ENCODE measurements around the gene ZNF77.
"Not testable (repeated sequence)": the region's sequence is repeated elsewhere in the genome, so short reads cannot be mapped to it uniquely, and the experiment has no call there.

Gene ZNF77

GRCh38 chr19:2942928-2943640 lies 1.7 kb downstream of the ZNF77 start:
- no peak for DNase-seq (ENCODE audit: low spot score)
- no peak for ATAC-seq (ENCODE audit: low read depth)
- Histone ChIP-seq H3K27me3 (ENCODE audit: insufficient read depth, poor library complexity, severe bottlenecking) (no peaks in the 10 kb centered on the region), H3K36me3 (ENCODE audit: low read depth) (peaks cover under 1% of the 10 kb centered on the region; the same call in 1 of the 2 replicates), H3K4me3 (ENCODE audit: severe bottlenecking) (no peak overlapping the region), H3K27ac (ENCODE audit: poor library complexity, severe bottlenecking) (no peak overlapping the region), H3K9me3 (ENCODE audit: severe bottlenecking) (no peaks in the 10 kb centered on the region), H3K4me1 (ENCODE audit: insufficient read depth, poor library complexity, severe bottlenecking) (no peaks in the 10 kb centered on the region)
- no peak for TF ChIP-seq CTCF (IDR thresholded peaks at IDR 0.05; ENCODE audit: poor library complexity, severe bottlenecking)

- not testable (repeated sequence) for DNase-seq (ENCODE audit: low spot score); H3K4me3 ChIP-seq (ENCODE audit: severe bottlenecking); ATAC-seq (ENCODE audit: low read depth); H3K4me1 ChIP-seq (ENCODE audit: insufficient read depth, poor library complexity, severe bottlenecking); H3K27me3 ChIP-seq (ENCODE audit: insufficient read depth, poor library complexity, severe bottlenecking); H3K27ac ChIP-seq (ENCODE audit: poor library complexity, severe bottlenecking)
- H3K9me3 ChIP-seq (ENCODE audit: severe bottlenecking): peaks cover 13% of the 10 kb centered on the region
- H3K36me3 ChIP-seq (ENCODE audit: low read depth): peaks cover 39% of the 10 kb centered on the region
Observed at GRCh38 chr19:2935863-2936262, 8.9 kb downstream of the ZNF77 start.

GRCh38 chr19:2933490-2933910 lies 11.3 kb downstream of the ZNF77 start:
- Histone ChIP-seq H3K27ac (ENCODE audit: poor library complexity, severe bottlenecking) (no peak overlapping the region), H3K9me3 (ENCODE audit: severe bottlenecking) (peaks cover 13% of the 10 kb centered on the region), H3K27me3 (ENCODE audit: insufficient read depth, poor library complexity, severe bottlenecking) (no peaks in the 10 kb centered on the region), H3K36me3 (ENCODE audit: low read depth) (peaks cover 39% of the 10 kb centered on the region), H3K4me1 (ENCODE audit: insufficient read depth, poor library complexity, severe bottlenecking) (no peaks in the 10 kb centered on the region), H3K4me3 (ENCODE audit: severe bottlenecking) (no peak overlapping the region)
- no peak for DNase-seq (ENCODE audit: low spot score)
- TF ChIP-seq CTCF (IDR thresholded peaks at IDR 0.05; ENCODE audit: poor library complexity, severe bottlenecking): no peak
- no peak for ATAC-seq (ENCODE audit: low read depth)

- DNase-seq (ENCODE audit: low spot score) (no peak), ATAC-seq (ENCODE audit: low read depth) (no peak)
- Histone ChIP-seq H3K36me3 (ENCODE audit: low read depth) (no peaks in the 10 kb centered on the region), H3K4me3 (ENCODE audit: severe bottlenecking) (no peak overlapping the region), H3K27me3 (ENCODE audit: insufficient read depth, poor library complexity, severe bottlenecking) (no peaks in the 10 kb centered on the region), H3K27ac (ENCODE audit: poor library complexity, severe bottlenecking) (no peak overlapping the region), H3K9me3 (ENCODE audit: severe bottlenecking) (no peaks in the 10 kb centered on the region), H3K4me1 (ENCODE audit: insufficient read depth, poor library complexity, severe bottlenecking) (peaks cover 11% of the 10 kb centered on the region)
- TF ChIP-seq CTCF (IDR thresholded peaks at IDR 0.05; ENCODE audit: poor library complexity, severe bottlenecking): no peak
Observed at GRCh38 chr19:2927032-2927430, 17.7 kb downstream of the ZNF77 start.

- TF ChIP-seq CTCF (IDR thresholded peaks at IDR 0.05; ENCODE audit: poor library complexity, severe bottlenecking): no peak
- no peak for ATAC-seq (ENCODE audit: low read depth)
Observed at GRCh38 chr19:2926341-2927031, 18.3 kb downstream of the ZNF77 start.

More at GRCh38 chr19:2926341-2927031, 18.3 kb downstream of the ZNF77 start:
- DNase-seq (ENCODE audit: low spot score): no peak
- Histone ChIP-seq H3K27ac (ENCODE audit: poor library complexity, severe bottlenecking) (no peak overlapping the region), H3K9me3 (ENCODE audit: severe bottlenecking) (no peaks in the 10 kb centered on the region), H3K36me3 (ENCODE audit: low read depth) (no peaks in the 10 kb centered on the region), H3K4me3 (ENCODE audit: severe bottlenecking) (no peak overlapping the region), H3K4me1 (ENCODE audit: insufficient read depth, poor library complexity, severe bottlenecking) (peaks cover 11% of the 10 kb centered on the region), H3K27me3 (ENCODE audit: insufficient read depth, poor library complexity, severe bottlenecking) (no peaks in the 10 kb centered on the region)
